A549 (cell line): ENCODE measurements around the gene TRMT61A. TPM values are rescaled to one million over a fixed set of nuclear protein-coding genes. Genes with fewer than 3 reads are reported as not detected.
A peak's percentile ranks its signal among the peaks of the same experiment; 100 is the strongest.

Experiments
- ATAC-seq, 2 experiments: fragments of 200-7000 bp in 1 of 2; fragments of >200 bp in 1 of 2; cut with Nextera tagmentation in 1 of 2; cut with Tn5 transposase in 1 of 2; 3 replicates each; pipeline versions ENCODE4 v1.8.0 to v1.9.1; 2018 to 2020; ENCODE audit warnings: mild to moderate bottlenecking in 1 of 2, moderate library complexity in 1 of 2
- CTCF ChIA-PET: fragments of 300-600 bp; sonication (Branson Sonifier 250); formaldehyde crosslinking; extraction: SDS; loops from one replicate; lab custom pipeline; 2021; ENCODE audit warnings: antibody characterized with exemption, inconsistent platforms; lab: Yijun Ruan, JAX
- POLR2A ChIA-PET: fragments of 350-600 bp; formaldehyde crosslinking; extraction: SDS; loops from one replicate; lab custom pipeline; 2021; ENCODE audit warnings: antibody characterized with exemption, inconsistent platforms; lab: Yijun Ruan, JAX
- DNase-seq, 2 experiments: peaks; one replicate each; pipeline versions ENCODE4 v3.0.0 to v3.0.0-alpha.2; 2011 to 2016; ENCODE audit warnings: low read depth in 1 of 2, low spot score in 1 of 2
- FAIRE-seq: peaks from 2 replicates; lab custom pipeline; 2011; peaks lifted over from hg19 to GRCh38; lab: Jason Lieb, UNC
- H3K27ac ChIP-seq, 2 experiments: fragments of >200 bp; sonication (Bioruptor Twin); formaldehyde crosslinking; 3 replicates each; pipeline ENCODE4 v1.5.1; 2016 to 2017
- H3K4me1 ChIP-seq: fragments of >200 bp; sonication (Bioruptor Twin); formaldehyde crosslinking; 3 replicates; pipeline ENCODE4 v1.6.1; 2016
- H3K4me2 ChIP-seq: fragments of >200 bp; sonication (Bioruptor Twin); formaldehyde crosslinking; 3 replicates; pipeline ENCODE4 v1.6.1; 2016
- H3K4me3 ChIP-seq: fragments of >200 bp; sonication (Bioruptor Twin); formaldehyde crosslinking; 3 replicates; pipeline ENCODE4 v1.5.1; 2016
- H3K9me3 ChIP-seq: fragments of >200 bp; sonication (Bioruptor Twin); formaldehyde crosslinking; 3 replicates; pipeline ENCODE4 v1.6.1; 2016
- ATOH8 ChIP-seq: fragments of 250-450 bp; sonication (Bioruptor Pico); IDR thresholded peaks from 2 replicates; pipeline ENCODE4 v1.5.0; 2020; ENCODE audit warnings: low read depth, mild to moderate bottlenecking, moderate library complexity
- BCL3 ChIP-seq: fragments of >200 bp; sonication (Bioruptor Twin); formaldehyde crosslinking; IDR thresholded peaks from 3 replicates; pipeline ENCODE4 v1.6.1; 2016
- BHLHE40 ChIP-seq: IDR thresholded peaks from 2 replicates; pipeline ENCODE4 v1.6.1; 2012; ENCODE audit warnings: low read depth, low read length, inconsistent platforms
- CBX2 ChIP-seq: fragments of 200-600 bp; sonication (generic); IDR thresholded peaks from 2 replicates; pipeline ENCODE4 v1.6.1; 2016; ENCODE audit warnings: low read depth, mild to moderate bottlenecking, borderline replicate concordance
- CBX8 ChIP-seq: fragments of 200-600 bp; sonication (generic); IDR thresholded peaks from 2 replicates; pipeline ENCODE4 v1.6.1; 2016
- CHD4 ChIP-seq: fragments of 200-600 bp; sonication (generic); IDR thresholded peaks from 2 replicates; pipeline ENCODE4 v1.6.1; 2016; ENCODE audit warnings: antibody characterized with exemption, mild to moderate bottlenecking, borderline replicate concordance
- CTCF ChIP-seq: fragments of >200 bp; sonication (Bioruptor Twin); formaldehyde crosslinking; IDR thresholded peaks from 3 replicates; pipeline ENCODE4 v1.5.1; 2016
- EHMT2 ChIP-seq: fragments of 200-600 bp; sonication (generic); IDR thresholded peaks from 2 replicates; pipeline ENCODE4 v1.6.1; 2016; ENCODE audit warnings: antibody characterized with exemption, low read depth, mild to moderate bottlenecking, moderate library complexity
- EP300 ChIP-seq, 2 experiments: fragments of >200 bp; sonication (Bioruptor Twin); formaldehyde crosslinking; IDR thresholded peaks; 2 replicates in 1 of 2; 3 replicates in 1 of 2; pipeline ENCODE4 v1.6.1; 2016 to 2017
- HDAC2 ChIP-seq: fragments of 200-600 bp; sonication (generic); IDR thresholded peaks from 2 replicates; pipeline ENCODE4 v1.6.1; 2016
- HES2 ChIP-seq: fragments of >200 bp; sonication (Bioruptor Twin); formaldehyde crosslinking; IDR thresholded peaks from 2 replicates; pipeline ENCODE4 v1.6.1; 2016
- HMGXB4 ChIP-seq: fragments of 250-450 bp; sonication (Bioruptor Pico); IDR thresholded peaks from 2 replicates; pipeline ENCODE4 v1.5.0; 2021; ENCODE audit warnings: mild to moderate bottlenecking, moderate library complexity, borderline replicate concordance
- HOXB13 ChIP-seq: fragments of 250-450 bp; sonication (Bioruptor Pico); IDR thresholded peaks from 2 replicates; pipeline ENCODE4 v1.5.0; 2020; ENCODE audit warnings: low read depth, mild to moderate bottlenecking, moderate library complexity
- HOXB5 ChIP-seq: fragments of 250-450 bp; sonication (Bioruptor Pico); IDR thresholded peaks from 2 replicates; pipeline ENCODE4 v1.5.0; 2020; ENCODE audit warnings: mild to moderate bottlenecking, moderate library complexity
- JUNB ChIP-seq: fragments of >200 bp; sonication (Bioruptor Twin); formaldehyde crosslinking; IDR thresholded peaks from 2 replicates; pipeline ENCODE4 v1.6.1; 2016
- KDM5A ChIP-seq: fragments of 200-600 bp; sonication (generic); IDR thresholded peaks from 2 replicates; pipeline ENCODE4 v1.6.1; 2016; ENCODE audit warnings: antibody characterized with exemption, mild to moderate bottlenecking
- MAX ChIP-seq: IDR thresholded peaks from 2 replicates; pipeline ENCODE4 v1.6.1; 2012
- NFE2L2 ChIP-seq: fragments of 150-350 bp; conservative IDR thresholded peaks from 2 replicates; pipeline ENCODE4 v1.6.1; 2014; ENCODE audit warnings: low read length
- POLR2A ChIP-seq: IDR thresholded peaks from 2 replicates; pipeline ENCODE4 v1.6.1; 2012; ENCODE audit warnings: mild to moderate bottlenecking, low read length
- RNF2 ChIP-seq: fragments of 200-600 bp; sonication (generic); IDR thresholded peaks from 2 replicates; pipeline ENCODE4 v1.6.1; 2016; ENCODE audit warnings: low read depth, mild to moderate bottlenecking, antibody characterized with exemption, moderate library complexity, borderline replicate concordance
- TFCP2L1 ChIP-seq: fragments of 250-450 bp; sonication (Bioruptor Pico); IDR thresholded peaks from 2 replicates; pipeline ENCODE4 v1.5.0; 2021; ENCODE audit warnings: mild to moderate bottlenecking
- TP53 ChIP-seq: fragments of 250-450 bp; sonication (Bioruptor Pico); IDR thresholded peaks from 2 replicates; pipeline ENCODE4 v1.5.0; 2021; ENCODE audit warnings: mild to moderate bottlenecking, moderate library complexity
- ZSCAN20 ChIP-seq: fragments of 250-450 bp; sonication (Bioruptor Pico); IDR thresholded peaks from 2 replicates; pipeline ENCODE4 v1.8.0; 2022; ENCODE audit warnings: mild to moderate bottlenecking, moderate library complexity
- WGBS: methylation state at CpG from one replicate; pipeline ENCODE4 v1.1.6; 2017; ENCODE audit errors: missing lambda C conversion rate; 5-methylcytosine and 5-hydroxymethylcytosine counted together
- polyA plus RNA-seq, 4 experiments: library from polyadenylated mRNA; depleted of rRNA in 3 of 4; stranded (reverse); fragments of >200 nt; fragmentation: RNase III in 1 of 4; extraction: RNeasy Plus Mini Kit Qiagen cat#74134 plus additional on column Dnase treatment in 1 of 4; gene quantifications; 2 replicates in 3 of 4; 3 replicates in 1 of 4; pipeline ENCODE4 v1.2.3, GENCODE V29; 2011 to 2017

Gene TRMT61A
- polyA plus RNA-seq, 2 of the 4 experiments (the other 2 are of a cell fraction): 8.3 to 19.4 TPM

- Histone ChIP-seq H3K9me3 (no peaks in the 10 kb centered on the region), H3K27ac (no peak overlapping the region), H3K4me1 (no peaks in the 10 kb centered on the region), H3K4me3 (no peak overlapping the region), H3K4me2 (no peak overlapping the region)
- DNase-seq: no peak
- POLR2A ChIA-PET: no interaction called here
- CTCF ChIA-PET: interaction anchor here (7.6 kb wide), 1 partner anchor 12 kb away, joined by 62 read pairs; no protein-coding TSS in a partner anchor
- TF ChIP-seq CBX2: no peak
- TF ChIP-seq RNF2: no peak
- no peak for TF ChIP-seq TFCP2L1
- TF ChIP-seq HOXB13 (CRISPR knock-in tag): no peak
- TF ChIP-seq MAX: no peak
- TF ChIP-seq TP53 (CRISPR knock-in tag): no peak
- no peak for TF ChIP-seq EP300 (IDR thresholded peaks at IDR 0.05)
- no peak for TF ChIP-seq KDM5A
- no peak for FAIRE-seq
- 90% methylated on average over 25 of the region's 25 CpGs for WGBS
- ATAC-seq: peak; percentile 12 to 15; a peak in 3 of 6 replicates
These were observed 16.0 kb upstream of the TRMT61A start for GRCh38 chr14:103512701-103513611.

GRCh38 chr14:103514596-103515421 is 14.2 kb upstream of the TRMT61A start:
- Histone ChIP-seq H3K4me1 (peaks cover 18% of the 10 kb centered on the region), H3K27ac (no peak overlapping the region), H3K4me3 (no peak overlapping the region), H3K9me3 (no peaks in the 10 kb centered on the region), H3K4me2 (no peak overlapping the region)
- POLR2A ChIA-PET: no interaction called here
- 81% methylated on average over 18 of the region's 18 CpGs for WGBS
- CTCF ChIA-PET: interaction anchor here (1.3 to 10.0 kb wide), 3 partner anchors 10 to 26 kb away, joined by 3 to 489 read pairs (median 62); partner anchors contain the start of gene TRMT61A
- no peak for ATAC-seq
- DNase-seq: no peak
- no peak for FAIRE-seq
- TF ChIP-seq ATOH8 (CRISPR knock-in tag) (no peak), HMGXB4 (CRISPR knock-in tag) (no peak), CHD4 (no peak), HES2 (no peak), HOXB13 (CRISPR knock-in tag) (no peak), EHMT2 (no peak), NFE2L2 (no peak), HDAC2 (no peak), CTCF (no peak), POLR2A (no peak), BCL3 (no peak), HOXB5 (CRISPR knock-in tag) (no peak), ZSCAN20 (CRISPR knock-in tag) (no peak), CBX8 (no peak), BHLHE40 (no peak), JUNB (no peak)
